ENCODE results near the gene VPS52.

- TF ChIP-seq CTCF (conservative IDR thresholded peaks at IDR 0.05) (no peak), EZH2 (IDR thresholded peaks at IDR 0.05; ENCODE audit: low read depth) (no peak)
These were observed 54.4 kb downstream of the VPS52 start for GRCh38 chr6:33217246-33217645.
